GM12865 (cell line): Measurements from ENCODE around the gene BACE2.

Source experiments
- DNase-seq: peaks from one replicate; pipeline ENCODE4 v3.0.0; 2010; ENCODE audit warnings: low read depth
- H3K4me3 ChIP-seq: 2 replicates; pipeline ENCODE4 v1.5.1; 2011; ENCODE audit warnings: mild to moderate bottlenecking, low read depth, low read length, control low read depth
- TF ChIP-seq, protein P1 (sequence below): IDR thresholded peaks from 2 replicates; pipeline ENCODE4 v1.5.1; 2011; ENCODE audit warnings: low read length, control low read depth, low read depth, inconsistent platforms; ENCODE audit not compliant: insufficient read depth; ENCODE audit errors: missing control alignments

Gene BACE2

GRCh38 chr21:41260428-41260827 lies 92.5 kb downstream of the BACE2 start:
- DNase-seq, result no peak
- TF ChIP-seq, protein P1, sequence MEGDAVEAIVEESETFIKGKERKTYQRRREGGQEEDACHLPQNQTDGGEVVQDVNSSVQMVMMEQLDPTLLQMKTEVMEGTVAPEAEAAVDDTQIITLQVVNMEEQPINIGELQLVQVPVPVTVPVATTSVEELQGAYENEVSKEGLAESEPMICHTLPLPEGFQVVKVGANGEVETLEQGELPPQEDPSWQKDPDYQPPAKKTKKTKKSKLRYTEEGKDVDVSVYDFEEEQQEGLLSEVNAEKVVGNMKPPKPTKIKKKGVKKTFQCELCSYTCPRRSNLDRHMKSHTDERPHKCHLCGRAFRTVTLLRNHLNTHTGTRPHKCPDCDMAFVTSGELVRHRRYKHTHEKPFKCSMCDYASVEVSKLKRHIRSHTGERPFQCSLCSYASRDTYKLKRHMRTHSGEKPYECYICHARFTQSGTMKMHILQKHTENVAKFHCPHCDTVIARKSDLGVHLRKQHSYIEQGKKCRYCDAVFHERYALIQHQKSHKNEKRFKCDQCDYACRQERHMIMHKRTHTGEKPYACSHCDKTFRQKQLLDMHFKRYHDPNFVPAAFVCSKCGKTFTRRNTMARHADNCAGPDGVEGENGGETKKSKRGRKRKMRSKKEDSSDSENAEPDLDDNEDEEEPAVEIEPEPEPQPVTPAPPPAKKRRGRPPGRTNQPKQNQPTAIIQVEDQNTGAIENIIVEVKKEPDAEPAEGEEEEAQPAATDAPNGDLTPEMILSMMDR, result no peak

GRCh38 chr21:41267346-41267745 lies 99.4 kb downstream of the BACE2 start:
- TF ChIP-seq, protein P1, result no peak
- DNase-seq, result no peak
- no peak overlapping the region for H3K4me3 ChIP-seq

More at GRCh38 chr21:41260428-41260827, 92.5 kb downstream of the BACE2 start:
- no peak overlapping the region for H3K4me3 ChIP-seq

- TF ChIP-seq, protein P1, result no peak
- no peak for DNase-seq
- no peak overlapping the region for H3K4me3 ChIP-seq
Measured at GRCh38 chr21:41269535-41269934, 101.6 kb downstream of the BACE2 start.

DNA sequence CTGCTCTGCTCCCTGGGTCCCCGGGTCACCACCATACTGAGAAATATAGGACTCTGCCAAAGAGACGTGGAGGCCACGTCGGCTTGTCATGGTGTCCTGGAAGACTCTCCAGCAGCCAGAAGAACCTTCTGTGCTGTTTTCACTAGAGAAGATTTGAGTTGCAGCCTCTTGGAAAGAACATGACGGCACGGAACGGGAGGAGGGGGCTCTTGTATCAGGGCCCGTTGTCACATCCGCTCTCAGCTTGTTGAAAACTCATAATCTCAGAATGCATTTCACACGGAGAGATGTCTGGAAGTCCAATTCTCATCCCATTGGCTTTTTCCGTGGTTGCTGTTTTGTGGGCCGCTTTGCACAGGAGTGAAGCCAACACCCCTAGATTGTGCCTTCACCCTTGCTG lies 109.2 kb downstream of the BACE2 start:
- no peak for DNase-seq
- TF ChIP-seq, protein P1, result no peak
- H3K4me3 ChIP-seq, result no peak overlapping the region

GRCh38 chr21:41277846-41278245 lies 109.9 kb downstream of the BACE2 start:
- TF ChIP-seq, protein P1, result no peak
- no peak for DNase-seq
- H3K4me3 ChIP-seq, result no peak overlapping the region

DNA sequence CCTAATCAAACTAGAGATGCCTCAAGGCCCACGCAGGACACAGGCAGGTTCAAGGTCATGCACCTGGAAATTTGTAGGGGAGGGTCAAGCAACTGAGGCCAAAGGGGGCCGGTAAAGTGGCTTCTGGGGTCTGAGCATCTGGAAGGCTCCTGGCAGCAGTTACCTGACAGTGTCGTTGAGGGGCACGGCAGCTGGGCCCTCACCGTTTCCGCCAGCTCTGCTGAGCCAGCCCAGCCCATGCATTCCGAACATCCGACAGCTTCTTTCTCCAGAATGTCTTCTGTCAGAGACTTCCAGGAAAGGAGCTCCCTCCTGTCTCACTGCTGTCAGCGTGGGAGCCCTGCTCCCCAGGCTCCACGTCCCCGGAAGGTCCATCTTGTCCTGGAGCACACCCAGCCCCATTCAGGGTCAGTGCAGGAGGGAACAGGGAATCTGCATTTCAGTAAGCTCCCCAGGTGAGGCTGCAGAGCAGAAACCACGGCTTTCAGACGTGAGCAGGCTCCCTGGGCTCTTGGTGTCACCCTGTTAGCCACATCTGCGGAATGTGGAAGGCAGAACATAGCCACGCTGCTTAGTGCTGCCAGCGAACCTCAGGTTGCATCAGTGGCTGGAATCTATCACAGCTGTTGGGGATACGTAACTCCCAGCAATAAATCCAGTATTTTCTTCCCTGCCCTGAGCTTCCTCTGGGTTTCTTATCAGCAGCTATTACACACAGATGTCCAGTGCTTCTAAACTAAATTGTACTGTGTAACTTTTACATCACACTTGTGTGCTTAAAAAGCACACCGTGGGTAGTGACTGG lies 112.4 kb downstream of the BACE2 start:
- no peak for DNase-seq
- H3K4me3 ChIP-seq, result no peak overlapping the region
- TF ChIP-seq, protein P1, result no peak

GRCh38 chr21:41282412-41282811 lies 114.5 kb downstream of the BACE2 start:
- TF ChIP-seq, protein P1, result no peak
- no peak for DNase-seq
- no peak overlapping the region for H3K4me3 ChIP-seq
